DOHH2 (cell line): ENCODE measurements around the gene STK32B.

Experiments used
- H3F3A ChIP-seq: fragments of 200-600 bp; sonication (generic), shearing (Covaris generic); 2 replicates; pipeline ENCODE4 v1.6.0; 2016; ENCODE audit warnings: antibody characterized with exemption, mild to moderate bottlenecking; ENCODE audit not compliant: control insufficient read depth, insufficient read depth
- H3K27ac ChIP-seq: fragments of 200-600 bp; sonication (generic); 2 replicates; pipeline ENCODE4 v1.5.1; 2014; ENCODE audit warnings: low read depth, mild to moderate bottlenecking, low read length, moderate library complexity
- H3K27me3 ChIP-seq: fragments of 200-600 bp; sonication (generic); 2 replicates; pipeline ENCODE4 v1.6.1; 2014; ENCODE audit warnings: mild to moderate bottlenecking, low read length, mixed read lengths; ENCODE audit not compliant: control insufficient read depth
- H3K36me3 ChIP-seq: fragments of 200-600 bp; sonication (generic); 2 replicates; pipeline ENCODE4 v1.6.1; 2014; ENCODE audit warnings: mild to moderate bottlenecking, low read length, moderate library complexity, mixed read lengths; ENCODE audit not compliant: control insufficient read depth
- H3K4me1 ChIP-seq: fragments of 200-600 bp; sonication (generic); 2 replicates; pipeline ENCODE4 v1.6.1; 2014; ENCODE audit warnings: mild to moderate bottlenecking, low read length, mixed read lengths; ENCODE audit not compliant: control insufficient read depth
- H3K4me2 ChIP-seq: fragments of 200-600 bp; sonication (generic); 2 replicates; pipeline ENCODE4 v1.6.0; 2014; ENCODE audit warnings: mild to moderate bottlenecking, low read length, moderate library complexity
- H3K4me3 ChIP-seq: fragments of 200-600 bp; sonication (generic); 2 replicates; pipeline ENCODE4 v1.5.1; 2014; ENCODE audit warnings: mild to moderate bottlenecking, low read length, mixed read lengths
- H3K79me2 ChIP-seq: fragments of 200-600 bp; sonication (generic); 2 replicates; pipeline ENCODE4 v1.6.1; 2014; ENCODE audit warnings: mild to moderate bottlenecking, low read length, mixed read lengths; ENCODE audit not compliant: control insufficient read depth
- H3K9me2 ChIP-seq: fragments of 200-600 bp; sonication (generic); replicated peaks from 2 replicates; pipeline ENCODE4 v1.6.1; 2014; ENCODE audit warnings: mild to moderate bottlenecking, low read length, mixed read lengths; ENCODE audit not compliant: control insufficient read depth
- H3K9me3 ChIP-seq: fragments of 200-600 bp; sonication (generic); 2 replicates; pipeline ENCODE4 v1.6.1; 2014; ENCODE audit warnings: antibody characterized with exemption, low read length, mixed read lengths; ENCODE audit not compliant: control insufficient read depth, insufficient read depth
- H4K20me1 ChIP-seq: fragments of 200-600 bp; sonication (generic); 2 replicates; pipeline ENCODE4 v1.6.0; 2014; ENCODE audit warnings: low read depth, mild to moderate bottlenecking, antibody characterized with exemption, low read length, moderate library complexity; ENCODE audit not compliant: control insufficient read depth, insufficient read depth
- CTCF ChIP-seq: fragments of 200-600 bp; sonication (generic); IDR thresholded peaks from one replicate; pipeline ENCODE4 v1.5.1; 2014; ENCODE audit warnings: antibody characterized with exemption, mild to moderate bottlenecking, low read depth, low read length; ENCODE audit not compliant: poor library complexity, severe bottlenecking
- EZH2phosphoT487 ChIP-seq: fragments of 200-600 bp; sonication (generic); IDR thresholded peaks from 2 replicates; pipeline ENCODE4 v1.6.1; 2017; ENCODE audit warnings: borderline replicate concordance, mild to moderate bottlenecking, antibody characterized with exemption, low read length, moderate library complexity, mixed read lengths

STK32B gene

GRCh38 chr4:5448221-5448620, 396.9 kb downstream of the STK32B start:
- Histone ChIP-seq H3K4me3 (no peak overlapping the region), H3K9me2 (no peaks in the 10 kb centered on the region), H3K9me3 (no peaks in the 10 kb centered on the region), H3K27ac (no peak overlapping the region), H3K4me1 (no peaks in the 10 kb centered on the region), H3K79me2 (no peaks in the 10 kb centered on the region), H3K27me3 (no peaks in the 10 kb centered on the region), H4K20me1 (no peaks in the 10 kb centered on the region), H3K4me2 (no peak overlapping the region), H3K36me3 (no peaks in the 10 kb centered on the region), H3F3A (no peaks in the 10 kb centered on the region)
- TF ChIP-seq EZH2phosphoT487 (no peak), CTCF (no peak)

- H3K9me2 ChIP-seq = no peaks in the 10 kb centered on the region
- no peak overlapping the region for H3K4me3 ChIP-seq
- no peak overlapping the region for H3K4me2 ChIP-seq
- H3K27ac ChIP-seq = no peak overlapping the region
- TF ChIP-seq EZH2phosphoT487 (no peak), CTCF (no peak)
- no peaks in the 10 kb centered on the region for H4K20me1 ChIP-seq
- no peaks in the 10 kb centered on the region for H3K27me3 ChIP-seq
- H3K36me3 ChIP-seq = no peaks in the 10 kb centered on the region
- H3F3A ChIP-seq = no peaks in the 10 kb centered on the region
- no peaks in the 10 kb centered on the region for H3K4me1 ChIP-seq
- no peaks in the 10 kb centered on the region for H3K79me2 ChIP-seq
- no peaks in the 10 kb centered on the region for H3K9me3 ChIP-seq
Observed at GRCh38 chr4:5451243-5451642, 400.0 kb downstream of the STK32B start.

GRCh38 chr4:5452156-5452555, 400.9 kb downstream of the STK32B start:
- Histone ChIP-seq H3K27ac (no peak overlapping the region), H3K4me2 (no peak overlapping the region), H3K27me3 (no peaks in the 10 kb centered on the region), H3F3A (no peaks in the 10 kb centered on the region), H3K4me3 (no peak overlapping the region), H3K9me3 (no peaks in the 10 kb centered on the region), H3K36me3 (no peaks in the 10 kb centered on the region), H3K4me1 (no peaks in the 10 kb centered on the region), H4K20me1 (no peaks in the 10 kb centered on the region), H3K79me2 (no peaks in the 10 kb centered on the region), H3K9me2 (no peaks in the 10 kb centered on the region)
- no peak for TF ChIP-seq EZH2phosphoT487
- no peak for TF ChIP-seq CTCF
